ENCODE measurements around the gene TLNRD1. TPM values are rescaled to one million over a fixed set of nuclear protein-coding genes. Genes with fewer than 3 reads are reported as not detected.

Gene TLNRD1
- total RNA-seq, 1 experiment from 2014 or later = 31.8 TPM

DNA sequence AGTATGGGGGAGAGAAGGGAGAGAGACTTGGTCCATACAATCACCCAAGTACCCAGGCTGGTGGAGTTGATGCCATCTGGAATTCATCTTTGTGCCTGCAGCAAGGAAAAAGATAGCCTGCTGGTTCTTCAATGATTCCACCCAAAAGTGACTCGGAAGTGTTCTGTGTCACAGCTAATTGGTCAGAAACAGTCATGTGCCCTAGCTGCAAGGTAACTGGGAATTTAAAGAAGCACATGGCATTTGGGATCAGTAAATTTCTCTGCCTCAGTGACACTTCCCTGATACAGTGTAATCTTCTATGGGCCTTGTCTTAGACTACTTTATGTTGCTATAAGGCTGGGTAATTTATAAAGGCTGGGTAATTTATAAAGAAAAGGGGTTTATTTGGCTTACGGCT lies 17.5 kb downstream of the TLNRD1 start:
- no TSS peak for BruUV-seq (replicated peaks)
- no peaks in the 10 kb centered on the region for H3K36me3 Mint-ChIP-seq (ENCODE audit: insufficient read depth, unreplicated experiment)

DNA sequence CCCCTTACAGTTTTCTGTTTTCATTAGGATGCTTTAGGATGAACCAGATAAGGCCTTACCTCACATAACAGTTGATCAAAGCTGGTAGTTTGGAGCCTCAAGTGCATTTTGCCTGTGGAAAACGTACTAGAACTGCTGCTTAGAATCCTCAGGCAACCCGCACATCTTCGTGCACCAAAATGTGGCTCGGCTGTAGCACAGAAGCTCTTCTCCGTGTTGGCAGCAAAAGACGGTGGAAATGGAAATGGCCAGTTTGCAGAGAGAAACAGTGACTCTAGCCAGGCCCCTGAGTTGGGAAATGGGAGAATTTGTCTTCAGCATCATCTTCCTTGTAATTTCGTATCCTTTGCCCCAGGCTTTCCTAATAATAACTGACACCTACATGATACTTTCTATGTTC lies 20.6 kb downstream of the TLNRD1 start:
- no peak for DNase-seq
- BruUV-seq (replicated peaks) = no TSS peak
- Mint-ChIP-seq H3K4me3 (ENCODE audit: low read depth, unreplicated experiment) (no peak overlapping the region), H3K36me3 (ENCODE audit: insufficient read depth, unreplicated experiment) (no peaks in the 10 kb centered on the region), H3K27me3 (ENCODE audit: unreplicated experiment) (no peaks in the 10 kb centered on the region), H3K4me1 (ENCODE audit: low read depth, unreplicated experiment) (no peaks in the 10 kb centered on the region), H3K9me3 (ENCODE audit: low read depth, unreplicated experiment) (no peaks in the 10 kb centered on the region), H3K27ac (ENCODE audit: unreplicated experiment) (no peak overlapping the region)
- CTCF ChIA-PET = no interaction called here
- intact Hi-C loops (cut with micrococcal nuclease; ENCODE audit: unreplicated experiment) = no loop called here
- no peak for TF ChIP-seq CTCF (IDR thresholded peaks at IDR 0.05; ENCODE audit: unreplicated experiment)

More for the DNA sequence above, 17.5 kb downstream of the TLNRD1 start:
- H3K27me3 Mint-ChIP-seq (ENCODE audit: unreplicated experiment) = no peaks in the 10 kb centered on the region
- no peak for TF ChIP-seq CTCF (IDR thresholded peaks at IDR 0.05; ENCODE audit: unreplicated experiment)
- no peaks in the 10 kb centered on the region for H3K4me1 Mint-ChIP-seq (ENCODE audit: low read depth, unreplicated experiment)
- no peak overlapping the region for H3K27ac Mint-ChIP-seq (ENCODE audit: unreplicated experiment)
- H3K4me3 Mint-ChIP-seq (ENCODE audit: low read depth, unreplicated experiment) = no peak overlapping the region
- CTCF ChIA-PET = interaction anchor here (1.0 kb wide), 1 partner anchor 21 kb away, joined by 3 read pairs; no protein-coding TSS in a partner anchor
- intact Hi-C loops (cut with micrococcal nuclease; ENCODE audit: unreplicated experiment) = no loop called here
- no peaks in the 10 kb centered on the region for H3K9me3 Mint-ChIP-seq (ENCODE audit: low read depth, unreplicated experiment)
- no peak for DNase-seq

- H3K27me3 Mint-ChIP-seq (ENCODE audit: unreplicated experiment) = no peaks in the 10 kb centered on the region
- DNase-seq = no peak
- H3K9me3 Mint-ChIP-seq (ENCODE audit: low read depth, unreplicated experiment) = no peaks in the 10 kb centered on the region
- CTCF ChIA-PET = no interaction called here
- intact Hi-C loops (cut with micrococcal nuclease; ENCODE audit: unreplicated experiment) = no loop called here
- TF ChIP-seq CTCF (IDR thresholded peaks at IDR 0.05; ENCODE audit: unreplicated experiment) = no peak
- H3K36me3 Mint-ChIP-seq (ENCODE audit: insufficient read depth, unreplicated experiment) = no peaks in the 10 kb centered on the region
- H3K4me3 Mint-ChIP-seq (ENCODE audit: low read depth, unreplicated experiment) = no peak overlapping the region
- H3K4me1 Mint-ChIP-seq (ENCODE audit: low read depth, unreplicated experiment) = no peaks in the 10 kb centered on the region
- no peak overlapping the region for H3K27ac Mint-ChIP-seq (ENCODE audit: unreplicated experiment)
- no TSS peak for BruUV-seq (replicated peaks)
These were observed 23.0 kb downstream of the TLNRD1 start for GRCh38 chr15:81023483-81024264.

- H3K9me3 Mint-ChIP-seq (ENCODE audit: low read depth, unreplicated experiment) = no peaks in the 10 kb centered on the region
- H3K27ac Mint-ChIP-seq (ENCODE audit: unreplicated experiment) = no peak overlapping the region
- TF ChIP-seq CTCF (IDR thresholded peaks at IDR 0.05; ENCODE audit: unreplicated experiment) = no peak
- H3K36me3 Mint-ChIP-seq (ENCODE audit: insufficient read depth, unreplicated experiment) = no peaks in the 10 kb centered on the region
- no peak for DNase-seq
- peaks cover 4% of the 10 kb centered on the region for H3K4me1 Mint-ChIP-seq (ENCODE audit: low read depth, unreplicated experiment)
- no peaks in the 10 kb centered on the region for H3K27me3 Mint-ChIP-seq (ENCODE audit: unreplicated experiment)
- CTCF ChIA-PET = no interaction called here
- intact Hi-C loops (cut with micrococcal nuclease; ENCODE audit: unreplicated experiment) = no loop called here
- no peak overlapping the region for H3K4me3 Mint-ChIP-seq (ENCODE audit: low read depth, unreplicated experiment)
- no TSS peak for BruUV-seq (replicated peaks)
These were observed 23.6 kb downstream of the TLNRD1 start for GRCh38 chr15:81024265-81024872.

Data from Calu3 (cell line).